GM18526 (cell line): Measurements from ENCODE around the gene HSPE1.

Experiments used
- POLR2A ChIP-seq: IDR thresholded peaks from 3 replicates; pipeline ENCODE4 v1.6.1; 2011; ENCODE audit not compliant: insufficient read length; ENCODE audit errors: extremely low read depth

The HSPE1 gene

DNA sequence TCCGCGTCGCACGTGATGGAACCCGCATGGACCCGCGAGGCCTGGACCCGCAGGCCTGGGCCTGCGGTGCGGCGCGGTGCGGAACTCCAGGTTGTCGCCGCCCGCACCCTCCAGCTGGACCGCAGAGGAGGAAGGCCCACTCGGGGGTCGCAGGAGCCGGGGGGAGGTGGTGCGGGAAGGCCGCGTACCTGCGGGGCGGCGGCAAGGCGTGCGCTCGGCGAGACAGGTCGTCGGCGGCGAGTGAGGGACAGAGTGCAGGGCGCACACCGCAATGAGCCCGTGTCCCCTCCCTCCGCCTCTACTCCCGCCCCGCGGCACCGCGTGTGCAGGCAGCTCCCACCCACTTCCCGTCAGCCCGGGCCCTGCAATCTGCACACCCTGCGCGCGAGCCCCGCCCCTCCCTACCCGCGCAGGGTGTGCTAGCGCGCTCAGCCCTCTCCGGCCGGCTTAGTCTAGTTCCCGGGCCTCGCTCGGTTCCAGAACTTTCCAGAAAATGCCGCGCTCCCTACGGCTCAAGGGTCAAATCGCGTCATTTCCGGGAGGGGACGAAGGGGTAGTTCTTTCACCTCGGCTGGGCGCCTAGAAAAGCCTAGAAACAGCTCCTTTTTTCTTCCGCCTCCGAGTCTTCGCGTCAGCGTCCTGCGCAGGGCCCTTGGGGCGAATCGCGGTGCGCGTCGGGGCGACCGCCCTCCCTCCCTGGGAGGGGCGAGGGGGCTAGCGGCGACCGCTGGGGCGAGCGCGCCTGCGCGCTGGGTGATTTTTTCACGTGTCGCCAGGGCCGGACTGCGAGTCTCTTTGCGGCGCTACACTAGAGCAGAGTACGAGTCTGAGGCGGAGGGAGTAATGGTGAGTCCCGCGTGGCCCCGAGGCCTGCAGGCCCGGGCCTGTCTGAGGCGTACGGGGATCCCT lies at the start of gene HSPE1, which contains the start of gene HSPD1:
Gene HSPE1 (plus strand): TSS at position 786 of the 909 bp plus-strand sequence. CDS start 58 bp downstream, at position 844.
Gene HSPD1 (minus strand): TSS at position 247 of the 909 bp plus-strand sequence. CDS start 992 bp downstream, outside the sequence.
- peak; percentile 98 for TF ChIP-seq POLR2A

DNA sequence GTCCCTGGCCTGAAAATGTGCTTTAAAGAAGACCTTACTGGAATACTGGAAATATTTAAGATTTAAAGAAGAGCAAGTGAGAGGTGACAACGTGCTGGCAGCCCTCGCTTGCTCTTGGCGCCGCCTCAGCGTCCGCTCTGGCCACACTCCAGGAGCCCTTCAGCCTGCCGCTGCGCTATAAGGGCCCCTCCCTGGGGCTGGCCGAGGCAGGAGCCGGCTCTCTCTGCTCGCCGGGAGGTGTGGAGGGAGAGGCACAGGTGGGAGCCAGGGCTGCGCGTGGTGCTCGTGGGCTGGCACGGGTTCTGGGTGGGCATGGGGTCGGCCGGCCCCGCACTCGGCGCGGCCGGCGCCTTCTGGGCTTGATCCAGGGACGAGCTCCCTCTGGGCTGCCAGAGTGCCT lies 49.7 kb upstream of the HSPE1 start:
- TF ChIP-seq POLR2A: no peak

DNA sequence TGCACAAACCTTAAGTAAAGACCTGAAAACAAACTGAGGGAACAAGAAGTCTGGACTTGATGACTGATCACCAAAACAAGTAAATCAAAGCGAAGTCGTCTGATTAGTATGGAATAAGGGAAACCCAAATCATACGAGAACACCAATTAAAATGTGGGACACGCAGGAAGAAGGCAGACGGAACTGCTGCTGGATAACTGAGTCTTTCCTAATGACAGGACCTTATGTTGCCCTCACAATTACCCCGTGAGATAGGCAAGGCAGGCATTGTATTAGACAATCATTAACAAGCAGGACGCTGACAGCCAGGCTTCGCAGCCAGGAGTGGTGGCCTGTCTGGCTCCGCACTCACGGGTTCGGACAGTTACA lies 47.4 kb upstream of the HSPE1 start:
- TF ChIP-seq POLR2A: peak; percentile 74

DNA sequence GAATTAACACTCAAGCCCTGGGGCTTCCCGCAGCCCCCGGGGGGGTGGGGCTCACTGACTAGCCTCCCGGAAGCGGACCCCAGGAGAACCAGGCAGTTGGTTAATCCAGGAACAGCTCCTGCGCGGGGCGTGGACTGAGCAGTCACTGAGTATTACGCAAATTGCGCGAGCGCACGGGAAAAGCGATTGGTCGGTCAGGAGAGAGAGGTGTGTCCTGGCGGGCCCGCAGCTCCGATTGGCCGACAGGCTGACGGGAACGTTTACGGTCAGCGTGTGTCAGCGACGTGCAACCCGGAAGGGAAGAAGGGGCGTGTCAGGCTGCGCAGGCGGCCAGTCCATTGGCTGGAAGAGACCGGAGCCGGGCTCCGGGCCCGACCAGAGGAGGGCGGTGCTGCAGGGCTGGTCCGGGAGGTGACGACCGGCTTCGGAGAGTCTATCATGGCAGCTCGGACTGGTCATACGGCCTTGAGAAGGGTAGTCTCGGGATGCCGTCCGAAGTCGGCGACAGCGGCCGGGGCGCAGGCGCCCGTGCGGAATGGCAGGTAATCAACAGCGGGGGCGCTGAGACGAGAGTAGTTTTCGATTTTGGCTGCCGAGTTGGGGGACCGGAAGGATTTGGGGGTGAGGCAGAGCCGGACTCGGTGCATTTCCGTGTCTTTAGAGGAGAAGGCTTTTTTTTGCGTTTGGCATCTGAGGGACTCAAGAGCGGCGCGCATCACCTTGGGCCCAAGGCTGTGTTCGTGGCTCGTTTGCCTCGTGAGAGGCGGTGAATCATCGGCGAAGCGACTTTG lies 46.9 kb upstream of the HSPE1 start, which contains the start of gene COQ10B:
Gene COQ10B (plus strand): TSS at position 430 of the 791 bp plus-strand sequence. CDS start 9 bp downstream, at position 439.
- TF ChIP-seq POLR2A: peak; percentile 63

DNA sequence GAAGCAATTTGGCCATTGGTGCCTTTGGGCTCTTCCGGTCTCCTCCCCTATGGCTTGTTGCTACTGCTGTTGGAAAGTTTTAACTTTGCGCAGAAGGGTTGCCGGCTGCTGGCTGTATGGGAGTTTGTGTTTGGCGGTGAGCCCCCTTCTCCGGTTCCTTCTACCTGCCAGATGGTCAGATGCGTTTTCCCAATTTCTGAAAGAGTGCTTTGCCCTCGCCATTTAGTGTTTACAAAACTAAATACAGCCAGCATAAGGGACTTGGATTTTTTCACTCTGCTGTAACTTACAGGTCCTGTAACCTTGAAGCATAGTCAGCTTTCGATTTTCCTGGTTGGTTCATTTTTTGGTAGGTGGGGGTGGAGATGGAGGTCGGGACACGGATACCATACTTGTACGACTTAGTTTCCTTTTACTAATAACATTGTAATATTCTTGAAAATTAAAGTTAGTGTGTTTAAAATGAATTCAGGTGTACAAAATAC lies 46.2 kb upstream of the HSPE1 start:
- TF ChIP-seq POLR2A: no peak

DNA sequence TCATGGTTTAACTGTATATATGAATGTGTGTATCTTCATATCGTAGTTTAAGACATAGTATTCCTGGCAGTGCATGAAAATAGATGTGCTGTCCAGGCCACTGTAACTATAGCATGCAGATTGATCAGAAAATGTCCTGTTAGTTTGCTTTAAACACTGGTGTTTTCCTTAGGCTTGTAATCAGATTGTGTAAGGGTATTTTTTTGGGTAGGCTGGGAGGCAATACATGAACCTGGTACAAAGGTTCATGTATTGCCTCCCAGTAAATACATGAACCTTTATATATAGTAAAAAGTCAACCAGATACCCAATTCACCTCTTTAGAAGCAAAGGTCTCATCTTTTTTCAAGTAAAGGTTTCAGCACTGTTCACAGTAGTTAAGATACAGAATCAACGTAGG lies 45.3 kb upstream of the HSPE1 start:
- no peak for TF ChIP-seq POLR2A

DNA sequence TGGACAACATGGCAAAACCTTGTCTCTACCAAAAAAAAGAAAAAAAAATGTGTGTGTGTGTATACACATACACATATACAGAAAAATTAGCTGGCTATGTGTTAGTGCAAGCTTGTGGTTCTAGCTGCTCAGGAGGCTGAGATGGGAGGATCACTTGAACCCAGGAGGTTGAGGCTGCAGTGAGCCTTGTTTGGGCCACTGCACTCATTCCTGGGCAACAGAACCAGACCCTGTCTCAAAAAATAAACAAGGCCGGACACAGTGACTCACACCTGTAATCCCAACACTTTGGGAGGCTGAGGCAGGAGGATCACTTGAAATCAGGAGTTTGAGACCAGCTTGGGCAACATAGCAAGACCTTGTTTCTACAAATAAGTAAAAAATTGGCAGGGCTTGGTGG lies 44.8 kb upstream of the HSPE1 start:
- TF ChIP-seq POLR2A: no peak

DNA sequence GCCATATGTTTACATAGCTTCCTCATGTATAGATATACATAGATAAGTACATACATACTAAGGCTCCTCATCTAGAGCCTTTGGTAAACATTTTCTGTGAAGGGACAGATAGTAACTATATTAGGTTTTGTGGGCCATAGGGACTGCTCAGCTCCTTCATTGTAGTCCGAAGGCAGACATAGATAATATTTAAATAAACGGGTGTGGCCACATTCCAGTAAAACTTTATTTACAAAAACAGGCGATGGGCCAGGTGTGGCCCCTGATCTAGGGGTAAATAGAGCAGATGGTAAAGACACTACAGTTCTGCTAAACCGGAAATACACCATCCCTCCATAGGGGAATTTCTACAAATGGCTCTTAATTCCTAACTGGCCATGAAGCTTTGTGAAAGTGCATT lies 39.5 kb upstream of the HSPE1 start:
- no peak for TF ChIP-seq POLR2A

DNA sequence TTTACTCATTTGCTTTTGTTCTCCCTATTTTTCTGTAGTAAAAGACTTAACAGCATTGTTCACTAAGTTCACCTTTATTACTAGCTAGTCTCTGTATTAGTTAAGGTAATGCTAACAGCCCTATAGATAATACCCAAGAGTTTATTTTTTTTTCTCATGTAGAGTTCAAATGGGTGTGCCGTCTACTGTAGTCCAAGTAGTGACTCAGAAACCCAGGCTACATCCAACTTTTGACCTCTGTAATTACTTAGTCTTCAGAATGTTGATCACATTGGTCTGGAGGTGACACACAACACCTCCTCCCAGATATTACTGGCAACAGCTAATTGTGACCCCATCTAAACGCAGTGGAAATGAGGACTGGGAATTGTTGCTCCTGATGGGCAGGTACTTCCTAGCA lies 39.1 kb upstream of the HSPE1 start:
- TF ChIP-seq POLR2A: no peak

DNA sequence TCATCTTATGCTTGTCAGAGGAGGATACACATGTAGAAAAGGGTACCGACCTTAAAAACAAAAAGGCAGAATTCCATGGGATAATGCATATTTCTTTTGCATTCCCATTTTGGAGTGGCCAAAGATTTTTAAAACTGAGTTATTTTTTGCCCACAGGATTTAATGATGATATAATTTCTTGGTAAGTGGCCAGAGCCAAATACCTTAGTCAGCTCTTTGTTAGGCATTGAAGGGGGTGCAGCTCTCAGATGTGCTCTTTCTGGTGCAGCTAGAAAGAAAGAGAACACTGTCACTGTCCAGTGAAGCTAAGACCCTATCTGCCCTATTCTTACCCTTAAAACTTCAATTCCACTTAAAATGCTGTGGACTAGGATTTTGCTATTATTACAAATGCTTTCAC lies 36.0 kb upstream of the HSPE1 start:
- no peak for TF ChIP-seq POLR2A

DNA sequence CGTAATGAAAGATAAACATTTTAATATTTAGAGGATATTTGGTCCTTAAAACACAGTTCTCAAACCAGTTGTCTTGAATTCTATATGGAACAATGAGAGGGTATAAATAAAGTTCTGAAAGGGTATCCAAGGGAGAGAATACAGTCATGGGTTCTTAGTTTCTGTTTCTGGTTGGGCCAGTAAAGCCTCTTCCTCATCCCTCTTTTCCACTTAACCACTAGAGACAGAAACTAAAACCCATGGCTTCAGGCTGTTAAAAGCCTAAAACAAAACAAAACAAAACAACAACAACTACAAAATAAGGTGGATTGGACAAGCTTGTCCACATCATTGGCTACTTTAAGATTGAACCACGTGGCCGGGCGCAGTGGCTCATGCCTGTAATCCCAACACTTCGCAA lies 28.0 kb upstream of the HSPE1 start:
- TF ChIP-seq POLR2A: no peak

DNA sequence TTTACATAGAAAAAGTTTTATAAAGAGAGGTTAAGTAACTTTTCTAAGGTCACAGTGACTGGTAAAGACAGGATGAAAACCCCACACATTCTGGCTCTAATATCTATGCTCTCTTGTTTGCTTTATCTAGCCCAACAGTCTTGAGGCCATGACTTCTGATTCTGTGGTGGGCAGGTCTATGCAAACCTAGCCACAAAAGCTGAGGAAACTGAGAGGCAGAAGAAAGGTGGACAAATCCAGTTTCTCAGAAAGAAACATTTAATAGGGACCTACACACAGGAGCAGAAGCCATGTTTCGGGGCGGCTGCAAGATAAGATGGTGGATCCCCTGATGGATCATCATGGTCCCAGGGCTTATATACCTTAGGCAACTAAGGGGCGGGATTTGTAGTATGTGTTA lies 22.4 kb upstream of the HSPE1 start:
- no peak for TF ChIP-seq POLR2A

DNA sequence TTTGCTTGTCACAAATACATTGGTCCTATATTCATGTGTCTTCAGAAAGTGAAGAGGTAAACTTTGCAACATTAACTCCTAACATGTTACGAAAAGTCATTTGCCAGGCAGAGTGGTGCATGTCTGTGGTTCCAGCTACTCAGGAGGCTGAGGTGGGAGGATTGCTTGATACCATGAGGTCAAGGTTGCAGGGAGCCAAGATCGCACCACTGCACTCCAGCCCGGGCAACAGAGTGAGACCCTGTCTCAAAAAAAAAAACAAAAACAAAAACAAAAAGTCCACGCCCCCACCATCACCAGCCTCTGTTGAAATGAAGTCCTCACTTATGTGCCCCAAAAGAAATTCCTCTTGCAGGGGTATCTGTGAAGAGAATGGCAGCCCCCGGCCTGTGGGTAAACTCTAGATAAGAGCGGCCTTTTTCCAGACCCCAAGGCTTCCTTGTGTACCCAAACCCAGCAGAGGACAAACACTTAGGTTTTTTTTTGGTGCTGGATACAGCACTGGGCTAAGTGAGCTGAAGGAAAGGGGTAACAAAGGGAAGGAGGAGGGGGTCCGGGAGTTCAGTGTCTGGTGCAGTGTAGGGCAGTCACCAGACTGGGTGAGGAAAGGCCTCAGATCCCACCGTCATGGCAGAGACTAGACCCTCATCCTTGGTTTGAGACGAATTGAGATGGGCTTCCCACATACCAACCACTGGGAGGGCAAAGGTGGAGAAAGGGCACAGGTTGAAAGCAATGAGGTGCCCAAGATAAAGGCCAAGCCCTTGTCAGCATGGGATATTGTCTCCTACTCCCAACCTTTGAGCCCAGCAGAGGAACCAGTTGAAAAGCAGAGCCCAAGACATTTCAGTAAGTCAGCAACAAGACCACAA lies 19.8 kb upstream of the HSPE1 start:
- no peak for TF ChIP-seq POLR2A

DNA sequence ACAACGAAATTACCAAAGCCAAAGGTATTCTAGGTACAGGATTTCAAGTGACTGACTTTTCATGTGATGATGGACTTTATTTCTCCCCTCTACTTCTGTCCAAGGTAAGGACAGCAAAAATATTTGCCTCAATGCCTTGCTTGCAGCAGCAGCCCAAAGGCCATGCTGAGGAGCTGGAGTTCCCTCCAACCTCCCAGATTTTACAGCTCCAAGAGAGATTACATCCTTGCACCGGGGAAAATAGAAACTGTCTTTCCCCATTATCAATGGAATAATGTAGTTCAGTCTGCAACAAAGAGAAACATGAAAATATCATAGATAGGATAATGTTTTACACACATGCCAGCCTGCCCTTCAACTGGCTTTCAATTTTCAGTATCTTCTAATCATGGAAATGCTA lies 14.0 kb upstream of the HSPE1 start:
- TF ChIP-seq POLR2A: no peak

DNA sequence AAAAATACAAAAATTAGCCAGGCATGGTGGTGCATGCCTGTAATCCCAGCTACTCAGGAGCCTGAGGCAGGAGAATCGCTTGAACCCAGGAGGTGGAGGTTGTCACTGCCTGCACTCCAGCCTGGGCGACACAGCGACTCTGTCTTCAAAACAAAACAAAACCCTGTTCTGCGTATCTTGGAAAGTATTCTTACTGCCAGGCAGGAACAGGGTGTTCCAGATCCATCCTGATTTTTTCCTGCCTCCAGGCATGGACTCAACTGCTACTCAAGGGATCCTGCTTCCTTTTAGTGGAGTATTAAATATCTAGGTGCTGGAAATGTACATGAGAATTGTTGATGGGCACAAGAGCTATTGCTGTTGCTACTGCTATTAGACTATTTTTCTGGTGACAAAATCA lies 12.8 kb upstream of the HSPE1 start:
- no peak for TF ChIP-seq POLR2A

DNA sequence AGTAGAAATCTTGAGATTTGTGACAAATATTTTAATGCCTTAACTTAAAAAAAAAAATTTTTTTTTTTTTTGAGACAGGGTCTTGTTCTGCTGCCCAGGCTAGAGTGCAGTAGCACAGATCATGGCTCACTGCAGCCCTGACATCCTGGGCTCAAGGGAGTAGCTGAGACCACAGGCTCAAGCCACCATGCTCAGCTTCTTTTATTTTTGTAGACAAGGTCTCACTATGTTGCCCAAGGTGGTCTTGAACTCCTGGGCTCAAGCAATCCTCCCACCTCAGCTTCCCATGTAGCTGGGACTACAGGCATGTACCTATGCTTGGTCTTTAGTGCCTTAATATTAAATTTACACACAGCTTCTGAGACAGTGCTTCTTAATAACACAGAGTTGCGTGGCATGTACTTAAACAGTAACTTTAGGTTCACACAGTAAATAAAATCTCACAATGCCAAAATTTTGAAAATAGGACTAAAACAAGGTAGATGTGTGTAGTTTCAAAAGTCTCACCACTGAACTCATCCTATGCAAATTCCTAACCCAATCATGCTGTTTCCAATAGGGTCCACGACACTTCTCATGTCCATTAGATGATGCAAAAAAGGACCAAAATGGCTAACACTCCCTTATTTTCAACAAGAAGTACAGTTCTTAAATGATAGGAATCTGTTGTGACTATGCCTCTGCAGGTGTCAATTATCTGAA lies 4.6 kb upstream of the HSPE1 start:
- no peak for TF ChIP-seq POLR2A
